H9 (cell line): ENCODE results near the gene KCNJ12. TPM values are rescaled to one million over a fixed set of nuclear protein-coding genes. Genes with fewer than 3 reads are reported as not detected.
"Not testable (repeated sequence)": the region's sequence is repeated elsewhere in the genome, so short reads cannot be mapped to it uniquely, and the experiment has no call there.

Experiments
- DNase-seq: peaks from one replicate; pipeline ENCODE4 v3.0.0-alpha.2; 2017
- H2AFZ ChIP-seq: one replicate; pipeline ENCODE4 v1.6.1; 2013; ENCODE audit warnings: mild to moderate bottlenecking, low read length, control low read depth, moderate library complexity
- H2AK5ac ChIP-seq: 2 replicates; pipeline ENCODE4 v1.6.1; 2013; ENCODE audit warnings: low read length, control low read depth, mixed read lengths; ENCODE audit not compliant: insufficient read length
- H2BK120ac ChIP-seq: one replicate; pipeline ENCODE4 v1.6.1; 2013; ENCODE audit warnings: low read depth, mild to moderate bottlenecking, low read length, control low read depth, inconsistent platforms; ENCODE audit not compliant: poor library complexity, severe bottlenecking
- H2BK12ac ChIP-seq: 2 replicates; pipeline ENCODE4 v1.6.1; 2013; ENCODE audit warnings: low read length, control low read depth, mixed read lengths, low read depth; ENCODE audit not compliant: insufficient read length
- H2BK15ac ChIP-seq: 2 replicates; pipeline ENCODE4 v1.6.1; 2013; ENCODE audit warnings: low read depth, low read length, control low read depth
- H2BK20ac ChIP-seq: one replicate; pipeline ENCODE4 v1.6.1; 2013; ENCODE audit warnings: low read depth, mild to moderate bottlenecking, low read length, control low read depth, inconsistent platforms; ENCODE audit not compliant: poor library complexity, severe bottlenecking
- H2BK5ac ChIP-seq: 2 replicates; pipeline ENCODE4 v1.6.1; 2013; ENCODE audit warnings: low read length, control low read depth, mixed read lengths; ENCODE audit not compliant: insufficient read length
- H3K14ac ChIP-seq: 2 replicates; pipeline ENCODE4 v1.6.1; 2013; ENCODE audit warnings: low read length, control low read depth; ENCODE audit not compliant: insufficient read depth
- H3K18ac ChIP-seq: 2 replicates; pipeline ENCODE4 v1.6.1; 2013; ENCODE audit warnings: low read depth, mild to moderate bottlenecking, mixed read lengths, low read length, control low read depth; ENCODE audit not compliant: insufficient read length
- H3K23ac ChIP-seq: 2 replicates; pipeline ENCODE4 v1.6.1; 2013; ENCODE audit warnings: low read length, control low read depth, mixed read lengths, low read depth; ENCODE audit not compliant: insufficient read length
- H3K23me2 ChIP-seq: 2 replicates; pipeline ENCODE4 v1.6.1; 2013; ENCODE audit warnings: low read depth, mild to moderate bottlenecking, mixed read lengths, low read length, control low read depth; ENCODE audit not compliant: insufficient read length, poor library complexity, severe bottlenecking
- H3K27ac ChIP-seq: 2 replicates; pipeline ENCODE4 v1.5.1; 2013; ENCODE audit warnings: low read length, control low read depth, mixed read lengths, low read depth; ENCODE audit not compliant: insufficient read length
- H3K27me3 ChIP-seq: 2 replicates; pipeline ENCODE4 v1.6.1; 2013; ENCODE audit warnings: low read length, control low read depth, inconsistent platforms; ENCODE audit not compliant: insufficient read depth
- H3K4ac ChIP-seq: 2 replicates; pipeline ENCODE4 v1.6.1; 2013; ENCODE audit warnings: low read depth, mild to moderate bottlenecking, control low read depth, inconsistent platforms, low read length, moderate library complexity
- H3K4me1 ChIP-seq: 2 replicates; pipeline ENCODE4 v1.6.1; 2013; ENCODE audit warnings: low read length, control low read depth, inconsistent platforms; ENCODE audit not compliant: insufficient read depth
- H3K4me2 ChIP-seq: 2 replicates; pipeline ENCODE4 v1.6.1; 2013; ENCODE audit warnings: low read length, control low read depth, mixed read lengths; ENCODE audit not compliant: insufficient read length, insufficient read depth
- H3K56ac ChIP-seq: 2 replicates; pipeline ENCODE4 v1.6.1; 2013; ENCODE audit warnings: low read depth, mild to moderate bottlenecking, mixed read lengths, low read length, control low read depth; ENCODE audit not compliant: insufficient read length
- H3K79me1 ChIP-seq: 2 replicates; pipeline ENCODE4 v1.6.1; 2013; ENCODE audit warnings: low read depth, mild to moderate bottlenecking, moderate library complexity, low read length, control low read depth, inconsistent platforms; ENCODE audit not compliant: insufficient read depth, poor library complexity, severe bottlenecking
- H3K79me2 ChIP-seq: 2 replicates; pipeline ENCODE4 v1.6.1; 2013; ENCODE audit warnings: low read length, control low read depth, inconsistent platforms; ENCODE audit not compliant: insufficient read depth
- H3K9ac ChIP-seq: 2 replicates; pipeline ENCODE4 v1.6.1; 2013; ENCODE audit warnings: low read length, control low read depth, mixed read lengths; ENCODE audit not compliant: insufficient read length; ENCODE audit errors: extremely low read depth
- H3K9me3 ChIP-seq: one replicate; pipeline ENCODE4 v1.6.1; 2013; ENCODE audit warnings: low read depth, low read length, inconsistent platforms; ENCODE audit not compliant: control insufficient read depth
- H3T11ph ChIP-seq: one replicate; pipeline ENCODE4 v1.6.1; 2013; ENCODE audit warnings: mild to moderate bottlenecking, low read length, control low read depth, inconsistent platforms
- H4K20me1 ChIP-seq: one replicate; pipeline ENCODE4 v1.6.1; 2013; ENCODE audit not compliant: control insufficient read depth, insufficient read length, insufficient read depth
- H4K5ac ChIP-seq: 2 replicates; pipeline ENCODE4 v1.6.1; 2013; ENCODE audit warnings: low read depth, mild to moderate bottlenecking, mixed read lengths, low read length, control low read depth; ENCODE audit not compliant: insufficient read length
- H4K8ac ChIP-seq: replicated peaks from 2 replicates; pipeline ENCODE4 v1.6.1; 2013; ENCODE audit warnings: low read length, control low read depth, mixed read lengths, low read depth; ENCODE audit not compliant: insufficient read length
- H4K91ac ChIP-seq: 2 replicates; pipeline ENCODE4 v1.6.1; 2013; ENCODE audit warnings: low read depth, mild to moderate bottlenecking, moderate library complexity, mixed read lengths, low read length, control low read depth; ENCODE audit not compliant: insufficient read length
- H3K27ac Mint-ChIP-seq, 3 experiments: 2 replicates in 2 of 3; 3 replicates in 1 of 3; pipeline ENCODE4 v1.8.0; 2020 to 2021; ENCODE audit warnings: mixed read lengths in 3 of 3, mild to moderate bottlenecking in 1 of 3, moderate library complexity in 1 of 3
- H3K27me3 Mint-ChIP-seq: 2 replicates; pipeline ENCODE4 v1.8.0; 2021; ENCODE audit warnings: low read depth, mild to moderate bottlenecking, moderate library complexity, mixed read lengths
- H3K36me3 Mint-ChIP-seq, 3 experiments: 2 replicates in 2 of 3; 3 replicates in 1 of 3; pipeline ENCODE4 v1.8.0; 2020 to 2021; ENCODE audit warnings: low read depth in 3 of 3, mixed read lengths in 3 of 3; ENCODE audit not compliant: insufficient read depth in 1 of 3
- H3K4me1 Mint-ChIP-seq, 2 experiments: 2 replicates each; pipeline ENCODE4 v1.8.0; 2020; ENCODE audit warnings: mixed read lengths in 2 of 2
- H3K4me3 Mint-ChIP-seq, 2 experiments: 2 replicates in 1 of 2; 3 replicates in 1 of 2; pipeline ENCODE4 v1.8.0; 2020 to 2021; ENCODE audit warnings: mild to moderate bottlenecking in 2 of 2, mixed read lengths in 2 of 2, moderate library complexity in 1 of 2
- H3K9me3 Mint-ChIP-seq, 2 experiments: 2 replicates in 1 of 2; 3 replicates in 1 of 2; pipeline ENCODE4 v1.8.0; 2020; ENCODE audit warnings: mild to moderate bottlenecking in 2 of 2, mixed read lengths in 2 of 2, moderate library complexity in 1 of 2
- WGBS: extraction: QIAGEN DNeasy Blood & Tissue Kit; methylation state at CpG from one replicate; pipeline ENCODE4 v1.1.7; 2013; ENCODE audit warnings: missing lambda C conversion rate, low lambda C conversion rate, mixed read lengths; ENCODE audit not compliant: insufficient read length; ENCODE audit errors: extremely low coverage; 5-methylcytosine and 5-hydroxymethylcytosine counted together
- total RNA-seq: library from RNA; stranded (reverse); gene quantifications from 2 replicates; pipeline ENCODE4 v1.2.1, GENCODE V29; 2021

KCNJ12 gene
- total RNA-seq, 1 experiment from 2014 or later, result 0.39 TPM

DNA sequence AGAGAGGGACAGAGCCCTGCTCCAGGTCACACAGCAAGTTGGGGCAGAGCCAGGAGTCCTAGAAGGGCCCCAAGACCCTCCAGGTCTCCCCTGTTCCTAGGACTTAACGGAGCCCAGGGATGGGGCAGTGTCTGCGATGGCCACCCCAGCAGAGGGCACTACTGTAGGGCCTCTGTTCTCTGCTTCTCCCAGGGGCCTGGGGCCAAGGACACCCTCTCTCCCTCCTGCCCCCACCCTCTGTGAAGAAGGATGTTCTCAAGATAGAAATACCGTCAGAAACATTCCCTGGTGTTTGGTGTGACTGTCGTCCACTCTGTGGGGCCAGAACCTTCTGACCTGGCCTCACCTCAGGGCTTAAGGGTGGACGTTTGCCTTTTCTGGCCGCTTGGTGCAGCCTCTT, 28.4 kb downstream of the KCNJ12 start:
- H3K4me3 Mint-ChIP-seq, H2BK15ac ChIP-seq, H3K27me3 ChIP-seq, H4K20me1 ChIP-seq, H3K4ac ChIP-seq, H3K27me3 Mint-ChIP-seq, H2BK5ac ChIP-seq, H3K4me2 ChIP-seq, H3K9me3 ChIP-seq, H2BK120ac ChIP-seq, H3K36me3 Mint-ChIP-seq, H3T11ph ChIP-seq, H3K9ac ChIP-seq, H3K79me2 ChIP-seq, H4K5ac ChIP-seq, H3K23ac ChIP-seq, H3K18ac ChIP-seq, H2BK12ac ChIP-seq, H3K79me1 ChIP-seq, H2AK5ac ChIP-seq, H2AFZ ChIP-seq, H3K27ac ChIP-seq, H4K8ac ChIP-seq, H3K23me2 ChIP-seq, H3K14ac ChIP-seq, H3K56ac ChIP-seq, H4K91ac ChIP-seq, DNase-seq, H3K4me1 ChIP-seq, H3K27ac Mint-ChIP-seq, H2BK20ac ChIP-seq: not testable (repeated sequence)
- Mint-ChIP-seq H3K9me3 (peaks cover 28 to 29% of the 10 kb centered on the region in 2 experiments), H3K4me1 (peaks cover 14 to 21% of the 10 kb centered on the region in 2 experiments)
- no CpG with 5 or more reads among the region's 6 CpGs for WGBS

DNA sequence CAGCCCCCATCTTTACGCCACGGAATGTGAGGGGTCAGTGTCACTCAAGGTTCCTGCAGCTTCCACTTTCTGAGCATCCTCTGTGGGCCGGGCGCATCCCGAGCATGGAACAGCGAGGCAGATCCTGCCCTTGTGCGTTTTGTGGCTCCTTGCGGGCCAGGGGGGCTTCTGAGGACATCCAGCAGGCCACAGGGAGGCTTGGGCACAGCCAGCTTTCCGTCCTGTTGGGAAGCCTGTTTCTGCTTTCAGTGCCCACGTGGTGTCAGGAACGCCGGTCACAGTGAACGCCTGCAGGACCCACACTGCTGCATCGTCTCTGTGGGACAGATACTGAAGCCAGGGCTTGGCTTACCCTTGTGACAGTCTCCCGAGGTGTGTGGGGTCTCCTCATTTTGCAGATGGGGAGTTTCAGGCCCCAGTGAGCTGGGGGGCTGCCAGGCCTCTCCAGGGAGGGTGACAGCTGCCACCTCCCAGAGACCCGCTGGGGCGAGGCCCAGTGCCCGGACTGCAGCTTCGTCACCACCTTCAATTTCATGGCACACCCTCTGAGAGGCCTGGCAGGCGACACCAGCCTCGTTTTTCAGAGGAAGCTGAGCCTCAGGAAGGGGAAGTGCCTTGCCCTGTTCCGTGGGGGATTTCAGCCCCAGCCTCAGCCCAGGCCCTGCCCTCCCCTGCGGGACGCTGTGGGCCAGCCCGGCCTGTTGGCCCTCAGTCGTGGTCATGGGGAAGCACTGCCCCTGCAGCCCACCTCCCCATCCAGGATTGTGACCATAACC, 29.0 kb downstream of the KCNJ12 start:
- H3K9ac ChIP-seq, H4K20me1 ChIP-seq, H3K27me3 Mint-ChIP-seq, H3K14ac ChIP-seq, H3K27me3 ChIP-seq, H3K56ac ChIP-seq, H3K79me1 ChIP-seq, H3K27ac Mint-ChIP-seq, DNase-seq, H3K9me3 ChIP-seq, H2BK15ac ChIP-seq, H3K23ac ChIP-seq, H4K8ac ChIP-seq, H3K4me1 ChIP-seq, H3T11ph ChIP-seq, H3K27ac ChIP-seq, H4K91ac ChIP-seq, H3K23me2 ChIP-seq, H3K4me3 Mint-ChIP-seq, H2BK12ac ChIP-seq, H3K36me3 Mint-ChIP-seq, H2AFZ ChIP-seq, H3K79me2 ChIP-seq, H2BK20ac ChIP-seq, H2BK120ac ChIP-seq, H4K5ac ChIP-seq, H2AK5ac ChIP-seq, H3K4ac ChIP-seq, H3K4me2 ChIP-seq, H2BK5ac ChIP-seq, H3K18ac ChIP-seq: not testable (repeated sequence)
- peaks cover 28 to 29% of the 10 kb centered on the region in 2 experiments for H3K9me3 Mint-ChIP-seq
- peaks cover 14 to 20% of the 10 kb centered on the region in 2 experiments for H3K4me1 Mint-ChIP-seq
- no CpG with 5 or more reads among the region's 26 CpGs for WGBS
